GM12874 (cell line): ENCODE results near the gene CDH26.

Source experiments
- CTCF ChIP-seq: IDR thresholded peaks from 2 replicates; pipeline ENCODE4 v1.5.1; 2011; ENCODE audit warnings: low read depth, mild to moderate bottlenecking, control low read depth, low read length, moderate library complexity; ENCODE audit not compliant: insufficient read depth

The CDH26 gene

GRCh38 chr20:59958123-59958522 lies at the start of gene CDH26:
Gene CDH26 (plus strand): TSS chr20:59958423. CDS start chr20:59958727, 304 bp downstream.
- no peak for TF ChIP-seq CTCF

- TF ChIP-seq CTCF: no peak
Observed at GRCh38 chr20:59908855-59909254, 49.4 kb upstream of the CDH26 start.

- no peak for TF ChIP-seq CTCF
Observed at GRCh38 chr20:59911041-59911440, 47.2 kb upstream of the CDH26 start.

GRCh38 chr20:59912609-59913008 lies 45.6 kb upstream of the CDH26 start:
- no peak for TF ChIP-seq CTCF

GRCh38 chr20:59920944-59921343 lies 37.3 kb upstream of the CDH26 start:
- no peak for TF ChIP-seq CTCF

- TF ChIP-seq CTCF: no peak
Observed at GRCh38 chr20:59923514-59923913, 34.7 kb upstream of the CDH26 start.

- no peak for TF ChIP-seq CTCF
Observed at GRCh38 chr20:59925359-59925758, 32.9 kb upstream of the CDH26 start.

DNA sequence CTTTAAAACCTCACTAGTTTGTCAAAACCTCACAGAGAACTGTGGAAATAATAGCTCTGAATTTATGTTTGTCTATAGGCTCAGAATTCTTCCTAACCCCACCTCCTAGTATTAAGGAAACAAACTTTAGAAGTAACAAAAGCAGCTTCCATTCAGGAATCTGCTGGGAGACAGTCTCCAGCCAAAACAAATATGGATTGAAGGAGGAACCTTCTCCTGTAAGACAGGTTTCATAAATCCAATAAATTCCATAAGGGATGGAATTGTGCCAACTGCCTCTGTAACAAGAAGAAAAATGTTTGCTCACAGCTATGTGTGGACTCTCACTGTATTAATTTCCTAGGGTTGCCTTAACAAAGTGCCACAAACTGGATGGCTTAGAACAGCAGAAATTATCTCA lies 32.3 kb upstream of the CDH26 start:
- TF ChIP-seq CTCF: no peak
